Stimulated activated CD4-positive, alpha-beta T cell treated with anti-CD3 and anti-CD28 coated beads, Interleukin-12 subunit alpha, Interleukin-12 subunit beta, amount 100 ng/mL, for 24 hours (primary cell): Measurements from ENCODE around the gene TRAF2.

Experiments
- DNase-seq, 2 experiments: peaks; one replicate each; pipeline ENCODE4 v3.0.0-alpha.2; 2020; ENCODE audit warnings: low read depth in 2 of 2

The TRAF2 gene

DNA sequence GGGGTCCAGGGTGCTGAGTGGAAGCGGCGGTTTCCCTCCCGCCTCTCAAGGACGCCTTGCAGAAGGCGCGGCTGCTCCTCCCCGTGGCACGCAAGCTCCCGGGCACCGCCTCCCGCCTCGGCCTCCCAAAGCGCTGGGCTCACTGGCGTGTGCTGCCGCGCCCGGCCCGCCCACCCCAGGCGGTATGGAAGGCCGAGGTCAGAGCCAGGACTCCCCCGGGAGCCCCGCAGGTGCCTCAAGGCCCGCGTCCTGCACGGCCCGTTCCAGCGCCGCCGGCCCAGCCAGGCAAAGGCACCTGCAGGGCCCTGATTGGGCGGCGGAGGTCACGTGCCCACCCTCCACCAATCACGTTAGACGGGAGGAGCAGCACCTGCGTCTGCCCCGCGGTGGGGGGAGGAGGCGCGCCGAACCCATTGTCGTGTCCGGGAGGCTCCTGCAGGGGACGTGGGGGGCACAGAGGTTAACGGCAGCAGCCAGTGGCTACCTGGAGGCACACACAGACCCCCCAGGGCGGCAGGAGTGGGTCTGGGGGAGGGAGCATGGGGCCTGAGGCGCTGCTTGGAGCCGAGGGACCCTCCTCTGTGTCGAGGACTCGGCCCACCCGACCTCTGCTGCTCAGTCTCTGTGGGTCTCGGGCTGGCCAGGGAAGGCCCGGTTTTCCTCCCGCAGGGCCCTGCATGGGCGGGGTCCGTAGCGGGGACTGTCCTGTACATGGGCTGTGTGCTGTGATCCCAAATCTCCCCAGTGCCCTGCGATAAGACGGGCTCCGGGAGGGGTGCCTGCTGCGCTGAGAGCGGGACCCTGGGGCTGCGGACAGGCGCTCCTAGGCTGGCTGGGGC, 63.7 kb downstream of the TRAF2 start:
- DNase-seq = peak; percentile 91 to 97

DNA sequence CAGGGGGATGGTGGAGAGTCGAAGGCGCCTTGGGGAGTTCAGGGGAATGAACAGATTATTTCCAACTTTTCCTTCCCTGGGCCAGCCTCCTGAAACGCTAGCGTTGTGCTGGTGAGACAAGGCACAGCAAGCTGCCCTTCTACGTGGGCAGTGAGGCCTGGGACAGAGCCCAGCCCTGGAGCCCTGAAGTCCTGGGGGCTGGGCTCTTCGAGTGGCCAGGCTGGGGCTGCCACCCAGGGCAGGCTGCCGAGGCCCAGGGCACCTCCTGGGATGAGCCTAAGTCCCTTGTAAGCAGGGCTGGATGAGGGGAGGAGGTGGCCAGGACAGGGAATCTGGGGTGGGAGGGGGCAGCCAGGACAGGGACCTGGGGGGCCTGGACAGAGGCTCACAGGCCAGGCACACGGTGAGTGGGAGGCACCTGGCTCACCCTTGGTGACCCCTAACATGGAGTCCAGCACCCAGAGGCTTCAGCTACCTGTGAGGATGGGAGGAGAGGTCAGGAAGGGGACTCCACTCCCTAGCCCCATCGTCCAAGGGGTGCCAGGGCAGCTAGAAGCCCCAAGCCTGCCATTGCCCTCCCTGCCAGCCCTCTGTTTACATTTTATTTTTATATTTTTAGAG, 64.5 kb downstream of the TRAF2 start:
- DNase-seq = no peak

DNA sequence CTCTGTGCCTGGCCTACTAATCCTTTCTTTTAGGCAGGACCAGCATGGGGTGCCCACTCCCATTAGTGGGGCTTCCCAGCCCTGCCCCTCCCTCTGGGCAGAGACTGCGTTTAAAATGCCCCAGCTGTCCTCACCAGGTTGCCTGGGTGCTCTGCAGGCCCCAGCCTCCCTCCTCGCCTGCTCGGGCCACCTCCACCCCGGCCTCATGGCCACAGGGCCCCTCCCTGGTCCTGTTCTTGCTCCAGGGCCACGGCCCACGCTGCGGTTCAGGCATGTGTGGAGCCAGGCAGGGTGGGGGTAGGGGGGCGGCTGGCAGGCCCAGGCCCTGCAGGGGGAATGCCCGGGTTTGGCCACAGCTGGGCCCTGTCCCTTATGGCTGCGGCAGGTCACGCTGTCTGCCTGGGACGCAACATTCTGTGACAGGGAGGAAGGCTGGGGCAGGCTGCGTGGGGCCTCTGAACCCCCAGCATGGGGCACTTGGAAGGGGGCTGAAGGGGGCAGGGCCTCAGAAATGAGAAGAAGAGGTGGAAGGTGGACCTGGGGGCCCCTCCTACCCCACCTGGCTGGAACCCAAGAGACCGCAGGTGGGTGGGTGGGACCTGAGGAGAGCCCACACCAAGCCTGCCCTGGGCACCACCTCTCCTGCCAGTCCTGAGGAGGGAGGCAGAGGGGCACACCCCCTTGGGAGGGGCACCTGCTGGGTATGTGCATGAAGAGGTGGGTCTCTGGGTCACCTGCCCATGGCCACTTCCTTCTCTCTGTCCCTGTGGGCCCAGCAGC, 65.4 kb downstream of the TRAF2 start, which contains the start of gene LCN12:
Gene LCN12 (plus strand): TSS at position 733 of the 780 bp plus-strand sequence. CDS start 55 bp downstream, outside the sequence.
- DNase-seq = no peak

DNA sequence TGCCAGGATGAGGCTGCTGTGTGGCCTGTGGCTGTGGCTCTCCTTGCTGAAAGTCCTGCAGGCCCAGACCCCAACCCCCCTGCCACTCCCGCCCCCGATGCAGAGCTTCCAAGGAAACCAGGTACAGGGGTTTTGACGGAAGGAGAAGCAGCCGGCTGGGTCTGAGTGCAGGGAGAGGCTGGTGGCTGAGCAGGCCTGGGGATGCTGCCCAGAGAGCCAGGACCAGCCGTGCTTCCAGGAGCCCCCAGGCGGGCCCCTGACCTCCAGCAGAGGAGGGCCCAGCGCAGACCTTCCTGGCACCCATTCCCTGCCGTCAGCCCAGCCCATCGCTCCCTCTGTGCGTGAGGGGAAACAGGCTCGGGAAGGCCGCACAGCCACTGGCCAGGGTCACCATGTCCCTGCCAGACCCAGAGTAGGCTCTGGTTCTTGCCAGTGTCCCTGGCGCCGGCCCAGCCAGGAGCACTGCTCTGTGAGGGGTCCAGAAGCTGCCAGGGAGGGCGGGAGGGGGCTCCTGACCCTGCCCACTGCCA, 66.1 kb downstream of the TRAF2 start:
- DNase-seq = no peak

DNA sequence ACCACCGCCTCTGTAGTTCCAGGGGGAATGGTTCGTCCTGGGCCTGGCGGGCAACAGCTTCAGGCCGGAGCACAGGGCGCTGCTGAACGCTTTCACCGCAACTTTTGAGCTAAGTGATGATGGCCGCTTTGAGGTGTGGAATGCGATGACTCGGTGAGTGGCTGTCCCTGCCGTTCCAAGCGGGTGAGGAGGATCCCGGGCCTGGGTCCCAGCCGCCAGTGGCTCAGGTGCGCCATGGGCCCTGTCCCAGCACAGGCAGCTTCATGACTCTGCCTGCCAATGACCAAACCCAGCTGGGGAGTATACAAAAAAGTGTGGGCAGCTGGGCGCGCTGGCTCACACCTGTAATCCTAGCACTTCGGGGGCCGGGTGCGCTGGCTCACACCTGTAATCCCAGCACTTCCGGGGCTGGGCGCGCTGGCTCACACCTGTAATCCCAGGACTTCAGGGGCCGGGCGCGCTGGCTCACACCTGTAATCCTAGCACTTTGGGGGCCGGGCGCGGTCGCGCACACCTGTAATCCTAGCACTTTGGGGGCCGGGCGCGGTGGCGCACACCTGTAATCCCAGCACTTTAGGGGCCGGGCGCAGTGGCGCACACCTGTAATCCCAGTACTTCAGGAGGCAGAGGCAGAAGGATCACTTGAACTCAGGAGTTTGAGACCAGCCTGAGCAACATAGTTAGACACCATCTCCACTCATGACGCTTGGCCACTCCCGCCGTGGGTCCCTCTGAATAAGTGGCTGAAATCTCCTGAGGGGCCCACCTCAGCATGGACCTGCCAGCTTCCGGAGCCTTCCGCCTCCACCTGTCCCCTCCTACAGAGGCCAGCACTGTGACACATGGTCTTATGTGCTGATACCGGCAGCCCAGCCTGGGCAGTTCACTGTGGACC, 66.8 kb downstream of the TRAF2 start:
- DNase-seq = no peak

DNA sequence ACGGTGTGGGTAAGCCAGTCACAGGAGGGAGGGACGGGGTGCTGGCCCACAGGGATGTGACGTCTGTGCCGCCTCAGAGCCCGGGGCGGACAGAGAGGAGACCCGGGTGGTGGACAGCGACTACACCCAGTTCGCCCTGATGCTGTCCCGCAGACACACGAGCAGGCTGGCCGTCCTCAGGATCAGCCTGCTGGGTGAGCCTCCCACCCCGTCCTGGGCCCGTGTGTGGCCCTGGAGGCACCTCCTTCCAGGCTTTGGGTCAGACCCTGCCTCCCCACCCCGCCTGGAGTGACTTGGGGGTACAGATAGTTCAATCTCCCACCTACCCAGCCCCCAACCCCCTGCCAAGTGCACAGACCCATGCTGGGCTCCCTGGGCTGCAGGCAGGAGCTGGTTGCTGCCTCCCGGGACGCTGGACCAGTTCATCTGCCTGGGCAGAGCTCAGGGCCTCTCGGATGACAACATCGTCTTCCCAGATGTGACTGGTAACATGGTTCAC, 67.5 kb downstream of the TRAF2 start:
- DNase-seq = no peak

DNA sequence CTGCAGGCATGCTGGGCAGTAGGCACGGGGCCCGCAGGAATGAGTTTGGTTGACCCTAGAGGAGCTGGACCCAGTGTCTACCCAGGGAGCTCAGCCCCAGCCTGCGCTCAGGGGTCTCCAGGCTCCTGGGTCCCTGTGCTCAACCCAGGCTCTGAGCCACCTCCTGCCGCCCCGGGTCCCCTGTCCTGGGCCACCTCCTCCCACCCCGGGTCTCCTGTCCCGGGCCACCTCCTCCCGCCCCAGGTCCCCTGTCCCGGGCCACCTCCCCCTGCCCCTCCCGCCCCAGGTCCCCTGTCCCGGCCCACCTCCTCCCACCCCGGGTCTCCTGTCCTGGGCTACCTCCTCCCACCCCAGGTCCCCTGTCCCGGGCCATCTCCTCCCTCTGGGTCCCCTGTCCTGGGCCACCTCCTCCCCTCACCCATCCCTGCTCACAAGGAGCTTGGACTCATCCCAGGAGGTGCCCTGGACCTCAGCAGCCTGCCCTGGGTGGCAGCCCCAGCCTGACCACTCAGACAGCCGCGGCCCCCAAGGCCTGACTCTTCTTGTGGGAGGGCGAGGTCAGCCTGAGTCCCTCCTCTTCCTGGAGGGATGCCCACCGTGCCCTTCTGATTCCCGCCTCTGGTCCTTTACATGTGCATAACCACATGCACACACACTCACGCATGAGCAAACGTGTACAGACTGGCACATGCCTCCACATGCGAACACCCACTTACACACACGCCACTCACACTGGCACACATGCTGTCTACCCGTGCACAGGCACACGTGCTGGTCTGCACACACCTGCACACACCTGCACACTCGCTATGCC, 68.2 kb downstream of the TRAF2 start:
- no peak for DNase-seq

DNA sequence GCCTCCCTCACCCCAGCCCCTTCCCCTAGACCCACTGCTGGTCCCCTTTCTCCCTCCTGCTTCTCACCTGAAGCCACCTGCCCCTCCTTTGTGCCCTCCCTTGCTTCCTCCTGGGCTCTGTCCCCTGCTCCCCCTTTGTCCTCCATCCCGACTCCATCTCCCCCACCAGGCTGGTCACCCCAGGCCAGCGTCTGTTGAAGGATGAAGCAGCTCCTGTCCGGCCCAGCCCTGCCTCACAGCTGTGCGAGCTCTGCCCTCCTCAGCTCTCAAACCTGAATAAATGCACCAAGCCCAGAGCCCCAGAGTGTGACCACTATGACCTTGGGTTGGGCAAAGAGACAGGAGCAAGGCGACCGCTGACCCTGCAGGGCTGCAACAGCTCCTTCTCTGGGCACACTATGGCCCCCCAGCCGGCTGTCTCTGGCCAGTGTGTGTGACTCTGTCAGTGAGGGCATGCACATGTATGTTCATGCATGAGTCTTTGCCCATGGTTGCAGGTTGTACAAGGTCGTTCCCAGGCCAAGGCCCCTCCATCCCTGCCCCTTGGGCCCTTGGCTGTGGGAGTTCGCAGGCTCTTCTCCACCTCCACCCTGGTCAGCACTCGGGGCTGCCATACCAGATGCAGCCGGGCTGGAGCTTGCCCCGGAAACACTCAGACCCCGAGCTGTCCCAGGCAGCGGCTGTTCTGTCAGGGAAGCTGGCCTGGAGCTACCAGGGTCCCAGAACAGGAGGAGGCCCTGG, 69.1 kb downstream of the TRAF2 start:
- DNase-seq = no peak

DNA sequence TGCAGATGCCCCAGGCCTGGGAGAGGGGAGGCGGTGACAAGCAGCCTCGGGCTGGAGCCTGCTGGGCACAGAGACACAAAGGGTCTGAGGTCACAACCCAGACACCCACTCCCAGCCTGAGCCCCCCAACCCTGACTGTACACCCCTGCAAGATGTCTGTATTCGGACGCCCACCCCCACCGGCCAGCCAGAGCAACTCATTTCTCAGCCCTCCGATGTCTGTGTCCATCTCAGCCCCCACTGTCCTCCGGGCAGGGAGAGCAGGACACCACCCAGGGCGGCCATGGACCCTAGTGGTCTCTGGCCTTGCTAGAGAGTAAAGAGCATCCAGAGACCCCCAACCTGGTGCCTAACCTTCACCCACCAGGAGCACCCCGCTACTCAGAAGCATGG, 69.6 kb downstream of the TRAF2 start:
- no peak for DNase-seq

DNA sequence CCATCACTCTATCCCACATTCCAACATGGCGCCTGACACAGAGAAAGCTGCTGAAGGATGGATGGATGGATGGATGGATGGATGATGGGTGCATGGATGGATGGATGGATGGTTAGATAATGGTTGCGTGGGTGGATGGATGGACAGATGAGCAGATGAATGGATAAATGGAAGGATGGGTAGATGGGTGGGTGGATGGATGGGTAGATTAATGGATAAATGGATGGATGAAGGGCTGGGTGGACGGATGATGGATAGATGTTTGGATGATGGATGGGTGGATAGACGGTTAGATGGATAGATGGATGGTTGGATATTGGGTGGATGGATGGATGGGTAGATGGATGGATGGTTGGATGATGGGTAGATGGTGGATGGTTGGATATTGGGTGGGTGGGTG, 70.3 kb downstream of the TRAF2 start:
- DNase-seq = no peak

DNA sequence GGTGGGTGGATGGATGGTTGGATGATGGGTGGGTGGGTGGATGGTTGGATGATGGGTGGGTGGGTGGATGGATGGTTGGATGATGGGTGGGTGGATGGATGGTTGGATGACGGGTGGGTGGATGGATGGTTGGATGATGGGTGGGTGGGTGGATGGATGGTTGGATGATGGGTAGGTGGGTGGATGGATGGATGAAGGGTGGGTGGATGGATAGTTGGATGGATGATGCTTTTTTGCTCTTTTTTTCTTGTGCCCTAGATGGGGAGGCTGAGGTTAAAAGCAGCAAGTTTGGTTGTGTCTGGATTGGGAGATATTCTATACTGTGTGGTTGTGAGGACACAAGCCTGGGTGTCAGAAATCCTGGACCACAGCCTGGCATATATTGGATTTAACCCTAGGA, 71.1 kb downstream of the TRAF2 start:
- DNase-seq = no peak

DNA sequence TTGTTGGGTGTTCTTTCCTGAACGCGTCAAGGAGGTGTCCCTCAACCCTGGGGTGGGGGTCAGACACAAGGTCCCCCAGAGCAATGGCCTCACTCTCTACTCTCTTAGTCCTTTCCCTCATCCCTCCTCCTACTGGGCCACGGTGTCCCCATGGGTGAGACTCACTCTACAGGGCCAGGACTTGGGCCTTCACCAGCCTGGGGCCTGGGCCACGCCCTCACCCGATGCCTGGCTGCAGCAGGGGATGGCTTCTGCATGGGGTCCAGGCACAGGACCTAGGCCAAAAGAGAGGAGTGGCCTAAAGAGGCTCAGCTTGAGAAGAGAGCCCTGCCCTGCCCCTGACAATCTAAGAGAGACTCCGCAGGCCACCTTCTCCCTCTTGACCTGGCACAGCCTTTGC, 71.6 kb downstream of the TRAF2 start:
- DNase-seq = no peak

DNA sequence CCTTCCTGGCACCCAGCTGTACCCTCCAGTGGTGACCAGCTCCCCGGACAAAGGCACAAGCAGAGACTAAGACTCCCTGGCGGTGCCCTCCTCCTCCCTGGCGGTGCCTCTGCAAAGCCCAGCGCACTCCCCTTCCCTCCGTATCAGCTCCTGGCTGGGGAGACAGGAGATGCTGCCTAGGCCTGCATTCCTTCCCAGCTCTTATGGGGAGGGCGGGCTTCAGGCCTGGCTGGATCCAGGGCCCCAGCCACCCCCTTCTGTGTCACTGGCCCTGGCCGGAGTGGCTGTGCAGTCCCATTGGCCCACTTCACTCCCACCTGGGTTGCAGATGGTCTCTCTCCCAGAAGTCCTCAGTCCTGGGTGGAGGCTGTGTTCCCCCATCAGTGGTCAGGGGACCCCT, 72.2 kb downstream of the TRAF2 start:
- DNase-seq = no peak

DNA sequence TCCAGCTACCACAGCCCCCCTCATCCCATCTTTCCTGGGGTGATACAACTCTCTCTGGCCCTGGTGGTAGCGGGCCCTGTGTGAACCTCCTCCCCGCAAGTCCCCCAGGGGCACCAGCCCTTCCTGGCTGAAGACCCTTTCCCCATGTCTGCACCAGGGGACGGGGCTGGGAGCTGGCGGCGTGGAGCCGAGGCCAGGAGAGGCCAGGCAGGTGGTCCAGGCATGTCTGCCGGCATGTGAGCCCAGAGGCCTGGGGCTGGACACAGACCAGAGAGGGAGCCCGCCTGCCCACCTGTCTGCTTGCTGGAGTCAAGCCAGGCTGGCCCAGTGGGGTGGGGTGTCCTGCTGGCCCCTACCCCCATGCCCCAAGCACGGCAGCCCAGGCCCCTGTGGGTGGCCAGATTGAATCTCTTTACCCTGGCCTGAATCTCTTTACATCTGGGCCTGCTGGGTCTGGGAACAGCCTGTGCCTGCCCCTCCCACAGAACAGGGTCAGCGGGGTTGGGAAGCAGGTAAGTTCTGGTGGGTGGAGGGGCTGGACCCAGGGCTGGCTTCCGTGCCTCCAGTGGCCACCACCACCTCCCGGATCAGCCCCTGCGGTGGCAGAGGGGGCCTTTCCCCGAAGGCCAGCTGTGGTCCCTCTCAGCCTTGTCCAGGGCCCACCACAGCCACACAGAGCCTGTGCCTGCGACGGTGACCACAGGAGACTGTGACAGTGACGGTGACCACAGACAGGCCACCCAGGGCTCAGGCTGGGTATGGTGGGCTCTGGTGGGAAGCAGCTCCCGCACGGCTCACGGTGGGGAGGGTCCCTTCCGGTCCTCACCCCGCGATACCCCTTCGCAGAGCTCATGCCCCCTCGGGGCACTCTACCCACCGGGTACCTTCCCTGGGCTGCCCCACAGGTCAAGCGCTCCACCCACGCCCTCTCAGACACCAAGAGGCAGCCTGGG, 72.9 kb downstream of the TRAF2 start:
- DNase-seq = no peak

DNA sequence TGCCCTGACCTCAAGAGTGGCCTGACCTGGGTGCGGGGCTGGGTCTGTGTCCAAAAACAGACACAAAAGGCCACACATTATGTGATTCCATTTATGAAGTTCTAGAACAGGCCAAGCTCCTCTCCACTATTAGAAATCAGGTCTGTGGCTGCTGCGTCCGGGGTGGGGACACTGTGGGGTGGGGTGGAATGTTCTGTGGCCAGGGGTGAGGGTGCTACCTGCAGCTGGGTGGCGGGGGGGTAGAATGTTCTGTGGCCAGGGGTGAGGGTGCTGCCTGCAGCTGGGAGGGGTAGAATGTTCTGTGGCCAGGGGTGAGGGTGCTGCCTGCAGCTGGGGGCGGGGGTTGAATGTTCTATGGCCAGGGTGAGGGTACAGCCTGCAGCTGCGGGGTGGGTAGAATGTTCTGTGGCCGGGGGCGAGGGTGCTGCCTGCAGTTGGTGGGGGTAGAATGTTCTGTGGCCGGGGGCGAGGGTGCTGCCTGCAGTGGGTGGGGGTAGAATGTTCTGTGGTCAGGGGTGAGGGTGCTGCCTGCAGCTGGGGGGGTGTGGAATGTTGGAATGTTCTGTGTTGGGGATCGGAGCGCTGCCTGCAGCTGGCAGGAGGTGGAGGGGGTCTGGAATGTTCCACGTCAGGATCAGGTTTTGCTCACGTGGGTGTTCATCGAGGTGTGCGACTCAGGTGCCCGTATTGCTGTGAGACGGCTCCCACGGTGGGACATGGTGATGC, 74.1 kb downstream of the TRAF2 start:
- DNase-seq = no peak

DNA sequence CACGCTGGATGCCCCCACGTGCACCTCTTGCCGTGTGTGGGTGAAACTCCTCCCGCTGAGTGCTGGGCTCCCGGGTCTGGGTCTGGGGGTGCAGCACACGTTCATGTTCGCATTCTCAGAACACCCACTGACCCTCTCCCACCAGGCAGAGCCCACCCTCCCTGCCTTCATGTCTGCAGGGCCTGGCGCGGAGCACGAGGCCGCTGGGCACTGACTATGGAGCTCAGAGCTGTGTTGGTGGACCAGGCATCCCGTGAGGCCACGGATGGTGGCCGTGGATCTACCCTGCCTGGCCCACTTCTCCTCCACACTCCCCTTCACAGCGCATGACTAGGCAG, 74.6 kb downstream of the TRAF2 start:
- DNase-seq = no peak

DNA sequence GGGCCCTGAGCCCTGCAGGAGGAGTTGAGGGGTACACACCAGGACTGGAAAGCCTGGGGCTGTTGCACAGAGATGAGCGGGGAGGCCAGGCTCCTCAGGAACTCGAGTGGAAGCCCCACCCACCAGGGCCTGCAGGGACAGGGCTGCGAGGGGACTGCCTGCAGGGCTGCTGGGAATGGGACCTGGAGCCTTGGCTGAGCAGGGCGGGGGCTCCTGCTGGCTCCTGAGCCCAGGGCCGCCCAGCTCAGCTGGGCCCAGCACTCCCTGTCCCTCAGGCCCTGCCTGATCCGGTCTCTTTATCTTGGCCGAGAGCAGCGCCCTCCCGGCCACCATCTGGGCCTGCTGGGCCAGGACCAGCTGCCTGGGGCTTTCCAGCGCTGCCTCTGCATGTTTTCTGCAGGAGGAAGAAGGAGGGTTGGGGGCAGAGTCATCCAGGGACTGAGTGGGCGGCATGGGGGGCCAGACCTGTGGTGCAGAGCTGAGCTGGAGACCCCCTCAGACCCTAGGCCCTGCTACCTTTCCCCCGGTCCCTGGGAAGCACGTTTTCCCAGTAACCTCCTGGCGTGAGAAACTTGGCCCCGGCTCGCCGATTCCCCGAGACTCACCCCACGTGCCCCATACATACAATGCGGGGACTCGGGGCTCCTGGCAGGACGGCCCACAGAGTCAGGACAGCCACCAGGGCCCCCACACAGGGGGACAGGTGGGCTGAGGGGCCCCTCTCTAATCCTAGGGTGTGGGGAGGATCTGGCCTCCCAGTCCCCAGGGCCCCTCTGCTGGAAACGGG, 75.2 kb downstream of the TRAF2 start:
- DNase-seq = no peak
